ENCODE results near the gene COL5A1.

COL5A1 gene

GRCh38 chr9:134843740-134844139 lies 202.1 kb downstream of the COL5A1 start:
- H3K9ac ChIP-seq, result no peak overlapping the region
- no peak overlapping the region for H2AFZ ChIP-seq

GRCh38 chr9:134844821-134845220 lies 203.2 kb downstream of the COL5A1 start:
- H3K27me3 ChIP-seq (ENCODE audit: control insufficient read depth, insufficient read depth, low read length), result no peaks in the 10 kb centered on the region
- no peak for TF ChIP-seq CTCF (IDR thresholded peaks at IDR 0.05)
- no peak overlapping the region for H3K4me3 ChIP-seq (ENCODE audit: low read depth, low read length)
- H3K9me3 ChIP-seq (ENCODE audit: control insufficient read depth, low read length), result no peaks in the 10 kb centered on the region
- H2AFZ ChIP-seq, result no peak overlapping the region
- no peaks in the 10 kb centered on the region for H3K36me3 ChIP-seq (ENCODE audit: control insufficient read depth, insufficient read depth, low read length)
- no peaks in the 10 kb centered on the region for H3K4me1 ChIP-seq
- H3K27ac ChIP-seq, result no peak overlapping the region
- no peaks in the 10 kb centered on the region for H3K79me2 ChIP-seq
- no peak overlapping the region for H3K4me2 ChIP-seq (ENCODE audit: low read length)
- no peak overlapping the region for H3K9ac ChIP-seq

More at GRCh38 chr9:134843740-134844139, 202.1 kb downstream of the COL5A1 start:
- H3K9me3 ChIP-seq (ENCODE audit: control insufficient read depth, low read length), result no peaks in the 10 kb centered on the region
- H3K4me1 ChIP-seq, result no peaks in the 10 kb centered on the region
- H3K36me3 ChIP-seq (ENCODE audit: control insufficient read depth, insufficient read depth, low read length), result no peaks in the 10 kb centered on the region
- H3K4me3 ChIP-seq (ENCODE audit: low read depth, low read length), result no peak overlapping the region
- no peaks in the 10 kb centered on the region for H3K79me2 ChIP-seq
- TF ChIP-seq CTCF (IDR thresholded peaks at IDR 0.05), result no peak
- no peaks in the 10 kb centered on the region for H3K27me3 ChIP-seq (ENCODE audit: control insufficient read depth, insufficient read depth, low read length)
- no peak overlapping the region for H3K27ac ChIP-seq
- H3K4me2 ChIP-seq (ENCODE audit: low read length), result no peak overlapping the region

- Histone ChIP-seq H3K4me3 (ENCODE audit: low read depth, low read length) (no peak overlapping the region), H3K4me1 (no peaks in the 10 kb centered on the region), H2AFZ (no peak overlapping the region), H3K9ac (no peak overlapping the region), H3K4me2 (ENCODE audit: low read length) (no peak overlapping the region), H3K27ac (no peak overlapping the region), H3K79me2 (no peaks in the 10 kb centered on the region), H3K27me3 (ENCODE audit: control insufficient read depth, insufficient read depth, low read length) (no peaks in the 10 kb centered on the region), H3K36me3 (ENCODE audit: control insufficient read depth, insufficient read depth, low read length) (no peaks in the 10 kb centered on the region), H3K9me3 (ENCODE audit: control insufficient read depth, low read length) (no peaks in the 10 kb centered on the region)
- no peak for TF ChIP-seq CTCF (IDR thresholded peaks at IDR 0.05)
Measured at GRCh38 chr9:134846187-134846586, 204.6 kb downstream of the COL5A1 start.

- no peaks in the 10 kb centered on the region for H3K79me2 ChIP-seq
- H3K27ac ChIP-seq, result no peak overlapping the region
- H3K4me2 ChIP-seq (ENCODE audit: low read length), result no peak overlapping the region
- H3K9ac ChIP-seq, result no peak overlapping the region
- no peaks in the 10 kb centered on the region for H3K27me3 ChIP-seq (ENCODE audit: control insufficient read depth, insufficient read depth, low read length)
- TF ChIP-seq CTCF (IDR thresholded peaks at IDR 0.05), result no peak
- no peak overlapping the region for H2AFZ ChIP-seq
- H3K4me1 ChIP-seq, result no peaks in the 10 kb centered on the region
- no peaks in the 10 kb centered on the region for H3K9me3 ChIP-seq (ENCODE audit: control insufficient read depth, low read length)
- H3K36me3 ChIP-seq (ENCODE audit: control insufficient read depth, insufficient read depth, low read length), result no peaks in the 10 kb centered on the region
- H3K4me3 ChIP-seq (ENCODE audit: low read depth, low read length), result no peak overlapping the region
Measured at GRCh38 chr9:134846699-134847098, 205.1 kb downstream of the COL5A1 start.

- Histone ChIP-seq H3K9me3 (ENCODE audit: control insufficient read depth, low read length) (no peaks in the 10 kb centered on the region), H3K27ac (no peak overlapping the region), H3K4me3 (ENCODE audit: low read depth, low read length) (no peak overlapping the region), H3K4me2 (ENCODE audit: low read length) (no peak overlapping the region), H2AFZ (no peak overlapping the region), H3K79me2 (no peaks in the 10 kb centered on the region), H3K36me3 (ENCODE audit: control insufficient read depth, insufficient read depth, low read length) (no peaks in the 10 kb centered on the region), H3K9ac (no peak overlapping the region), H3K27me3 (ENCODE audit: control insufficient read depth, insufficient read depth, low read length) (no peaks in the 10 kb centered on the region), H3K4me1 (no peaks in the 10 kb centered on the region)
- no peak for TF ChIP-seq CTCF (IDR thresholded peaks at IDR 0.05)
Measured at GRCh38 chr9:134847138-134847537, 205.5 kb downstream of the COL5A1 start.
